SK-N-SH (cell line): ENCODE data around the gene CFAP299.

ENCODE experiments used
- ELF1 ChIP-seq: IDR thresholded peaks from 2 replicates; pipeline ENCODE4 v1.4.0; 2012
- EP300 ChIP-seq, 2 experiments: IDR thresholded peaks; 2 replicates each; pipeline versions ENCODE4 v1.4.0 to v1.6.1; 2012; ENCODE audit warnings: borderline replicate concordance in 1 of 2, low read depth in 1 of 2, low read length in 1 of 2
- FOXM1 ChIP-seq: IDR thresholded peaks from 2 replicates; pipeline ENCODE4 v1.4.0; 2012; ENCODE audit warnings: low read depth, mild to moderate bottlenecking
- GABPA ChIP-seq: IDR thresholded peaks from 2 replicates; pipeline ENCODE4 v1.4.0; 2012; ENCODE audit warnings: low read depth, mild to moderate bottlenecking
- MAX ChIP-seq: IDR thresholded peaks from 2 replicates; pipeline ENCODE4 v1.4.0; 2012; ENCODE audit warnings: low read depth
- POLR2AphosphoS5 ChIP-seq: IDR thresholded peaks from 2 replicates; pipeline ENCODE4 v1.6.1; 2012; ENCODE audit warnings: low read depth, low read length
- RFX5 ChIP-seq: IDR thresholded peaks from 2 replicates; pipeline ENCODE4 v1.6.1; 2012; ENCODE audit warnings: mild to moderate bottlenecking, improper control_type of control experiment, low read length
- SIN3A ChIP-seq: IDR thresholded peaks from 2 replicates; pipeline ENCODE4 v1.6.1; 2012; ENCODE audit warnings: low read depth, mild to moderate bottlenecking, low read length, moderate library complexity, borderline replicate concordance
- TAF1 ChIP-seq: IDR thresholded peaks from 2 replicates; pipeline ENCODE4 v1.6.1; 2012; ENCODE audit warnings: low read depth, mild to moderate bottlenecking, low read length, moderate library complexity, borderline replicate concordance
- YY1 ChIP-seq: IDR thresholded peaks from 2 replicates; pipeline ENCODE4 v1.4.0; 2012; ENCODE audit warnings: low read depth, mild to moderate bottlenecking
- TF ChIP-seq, protein P1 (sequence below): fragments of 200-600 bp; sonication (generic); IDR thresholded peaks from 2 replicates; pipeline ENCODE4 v1.6.1; 2017; ENCODE audit warnings: antibody characterized with exemption, mild to moderate bottlenecking, moderate library complexity
- TF ChIP-seq, protein P2 (sequence below): IDR thresholded peaks from 2 replicates; pipeline ENCODE4 v1.6.1; 2012; ENCODE audit warnings: mild to moderate bottlenecking, low read depth, low read length, moderate library complexity

DNA sequence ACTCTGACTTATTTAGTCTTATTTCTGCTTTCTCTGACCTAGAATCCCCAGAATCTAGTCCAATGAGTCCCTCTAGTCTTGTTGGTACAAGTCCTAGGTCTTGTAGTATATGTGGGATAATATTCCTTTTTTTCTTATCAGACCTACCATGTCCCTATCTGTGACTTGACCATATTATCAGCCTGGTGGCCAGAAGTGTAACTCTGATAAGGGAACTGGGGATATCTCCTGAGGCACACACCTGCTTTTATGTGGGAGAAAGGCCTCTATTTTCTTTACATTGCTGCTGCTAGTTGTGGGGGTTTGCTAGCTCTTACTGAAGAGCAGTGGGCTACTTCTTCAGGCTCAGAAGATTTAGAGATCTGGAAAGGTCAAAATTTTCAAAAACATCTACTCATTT, 38.6 kb downstream of the CFAP299 start:
- TF ChIP-seq, protein P1, sequence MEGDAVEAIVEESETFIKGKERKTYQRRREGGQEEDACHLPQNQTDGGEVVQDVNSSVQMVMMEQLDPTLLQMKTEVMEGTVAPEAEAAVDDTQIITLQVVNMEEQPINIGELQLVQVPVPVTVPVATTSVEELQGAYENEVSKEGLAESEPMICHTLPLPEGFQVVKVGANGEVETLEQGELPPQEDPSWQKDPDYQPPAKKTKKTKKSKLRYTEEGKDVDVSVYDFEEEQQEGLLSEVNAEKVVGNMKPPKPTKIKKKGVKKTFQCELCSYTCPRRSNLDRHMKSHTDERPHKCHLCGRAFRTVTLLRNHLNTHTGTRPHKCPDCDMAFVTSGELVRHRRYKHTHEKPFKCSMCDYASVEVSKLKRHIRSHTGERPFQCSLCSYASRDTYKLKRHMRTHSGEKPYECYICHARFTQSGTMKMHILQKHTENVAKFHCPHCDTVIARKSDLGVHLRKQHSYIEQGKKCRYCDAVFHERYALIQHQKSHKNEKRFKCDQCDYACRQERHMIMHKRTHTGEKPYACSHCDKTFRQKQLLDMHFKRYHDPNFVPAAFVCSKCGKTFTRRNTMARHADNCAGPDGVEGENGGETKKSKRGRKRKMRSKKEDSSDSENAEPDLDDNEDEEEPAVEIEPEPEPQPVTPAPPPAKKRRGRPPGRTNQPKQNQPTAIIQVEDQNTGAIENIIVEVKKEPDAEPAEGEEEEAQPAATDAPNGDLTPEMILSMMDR = no peak
- no peak for TF ChIP-seq TAF1
- TF ChIP-seq YY1 = no peak
- no peak for TF ChIP-seq EP300 (IDR thresholded peaks at IDR 0.05; ENCODE audit: borderline replicate concordance in 1 of 2, low read depth in 1 of 2, low read length in 1 of 2)
- no peak for TF ChIP-seq ELF1
- TF ChIP-seq, protein P2, sequence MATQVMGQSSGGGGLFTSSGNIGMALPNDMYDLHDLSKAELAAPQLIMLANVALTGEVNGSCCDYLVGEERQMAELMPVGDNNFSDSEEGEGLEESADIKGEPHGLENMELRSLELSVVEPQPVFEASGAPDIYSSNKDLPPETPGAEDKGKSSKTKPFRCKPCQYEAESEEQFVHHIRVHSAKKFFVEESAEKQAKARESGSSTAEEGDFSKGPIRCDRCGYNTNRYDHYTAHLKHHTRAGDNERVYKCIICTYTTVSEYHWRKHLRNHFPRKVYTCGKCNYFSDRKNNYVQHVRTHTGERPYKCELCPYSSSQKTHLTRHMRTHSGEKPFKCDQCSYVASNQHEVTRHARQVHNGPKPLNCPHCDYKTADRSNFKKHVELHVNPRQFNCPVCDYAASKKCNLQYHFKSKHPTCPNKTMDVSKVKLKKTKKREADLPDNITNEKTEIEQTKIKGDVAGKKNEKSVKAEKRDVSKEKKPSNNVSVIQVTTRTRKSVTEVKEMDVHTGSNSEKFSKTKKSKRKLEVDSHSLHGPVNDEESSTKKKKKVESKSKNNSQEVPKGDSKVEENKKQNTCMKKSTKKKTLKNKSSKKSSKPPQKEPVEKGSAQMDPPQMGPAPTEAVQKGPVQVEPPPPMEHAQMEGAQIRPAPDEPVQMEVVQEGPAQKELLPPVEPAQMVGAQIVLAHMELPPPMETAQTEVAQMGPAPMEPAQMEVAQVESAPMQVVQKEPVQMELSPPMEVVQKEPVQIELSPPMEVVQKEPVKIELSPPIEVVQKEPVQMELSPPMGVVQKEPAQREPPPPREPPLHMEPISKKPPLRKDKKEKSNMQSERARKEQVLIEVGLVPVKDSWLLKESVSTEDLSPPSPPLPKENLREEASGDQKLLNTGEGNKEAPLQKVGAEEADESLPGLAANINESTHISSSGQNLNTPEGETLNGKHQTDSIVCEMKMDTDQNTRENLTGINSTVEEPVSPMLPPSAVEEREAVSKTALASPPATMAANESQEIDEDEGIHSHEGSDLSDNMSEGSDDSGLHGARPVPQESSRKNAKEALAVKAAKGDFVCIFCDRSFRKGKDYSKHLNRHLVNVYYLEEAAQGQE = no peak
- no peak for TF ChIP-seq POLR2AphosphoS5
- TF ChIP-seq SIN3A = no peak
- no peak for TF ChIP-seq GABPA
- no peak for TF ChIP-seq MAX
- no peak for TF ChIP-seq RFX5
- TF ChIP-seq FOXM1 = no peak
